SK-N-SH treated with all-trans-retinoic acid at 6 μM for 48 hours (cell line): ENCODE results near the gene ZNF80.
"Not testable (repeated sequence)": the region's sequence is repeated elsewhere in the genome, so short reads cannot be mapped to it uniquely, and the experiment has no call there.

Experiments used
- ATAC-seq: fragments of 200-7000 bp; cut with Tn5 transposase; 3 replicates; pipeline ENCODE4 v1.9.1; 2020; ENCODE audit warnings: mild to moderate bottlenecking, moderate library complexity
- ARNTL ChIP-seq: fragments of 450-650 bp; formaldehyde crosslinking; IDR thresholded peaks from 2 replicates; pipeline ENCODE4 v1.5.0; 2020; ENCODE audit warnings: low read depth, mild to moderate bottlenecking, moderate library complexity, borderline replicate concordance
- BACH2 ChIP-seq: fragments of 250-450 bp; sonication (Bioruptor Pico); IDR thresholded peaks from 2 replicates; pipeline ENCODE4 v1.9.0; 2021; ENCODE audit warnings: mild to moderate bottlenecking, borderline replicate concordance
- CSDC2 ChIP-seq: fragments of 250-450 bp; sonication (Bioruptor Pico); IDR thresholded peaks from 2 replicates; pipeline ENCODE4 v1.5.0; 2020; ENCODE audit warnings: mild to moderate bottlenecking, moderate library complexity
- ESRRG ChIP-seq: fragments of 250-450 bp; sonication (Bioruptor Pico); IDR thresholded peaks from 2 replicates; pipeline ENCODE4 v1.6.1; 2021; ENCODE audit warnings: mild to moderate bottlenecking
- GLIS3 ChIP-seq: fragments of 250-450 bp; sonication (Bioruptor Pico); IDR thresholded peaks from 2 replicates; pipeline ENCODE4 v1.5.0; 2020; ENCODE audit warnings: mild to moderate bottlenecking, moderate library complexity
- ISL1 ChIP-seq: fragments of 250-450 bp; sonication (Bioruptor Pico); IDR thresholded peaks from 2 replicates; pipeline ENCODE4 v2.1.2; 2022; ENCODE audit warnings: mild to moderate bottlenecking, moderate library complexity
- PPARA ChIP-seq: fragments of 250-450 bp; sonication (Bioruptor Pico); IDR thresholded peaks from 2 replicates; pipeline ENCODE4 v1.5.0; 2020; ENCODE audit warnings: mild to moderate bottlenecking, borderline replicate concordance
- RARB ChIP-seq: fragments of 250-450 bp; sonication (Bioruptor Pico); IDR thresholded peaks from 2 replicates; pipeline ENCODE4 v1.8.0; 2021; ENCODE audit warnings: mild to moderate bottlenecking, moderate library complexity
- TCF4 ChIP-seq: fragments of 250-450 bp; sonication (Bioruptor Pico); IDR thresholded peaks from 2 replicates; pipeline ENCODE4 v1.8.0; 2021; ENCODE audit warnings: mild to moderate bottlenecking, moderate library complexity, borderline replicate concordance
- TOX ChIP-seq: fragments of 250-450 bp; sonication (Bioruptor Pico); IDR thresholded peaks from 2 replicates; pipeline ENCODE4 v1.8.0; 2021; ENCODE audit warnings: mild to moderate bottlenecking, moderate library complexity, borderline replicate concordance
- ZC3H10 ChIP-seq: fragments of 250-450 bp; sonication (Bioruptor Pico); IDR thresholded peaks from 2 replicates; pipeline ENCODE4 v1.5.1; 2021; ENCODE audit warnings: mild to moderate bottlenecking, moderate library complexity
- ZFP3 ChIP-seq: fragments of 250-450 bp; sonication (Bioruptor Pico); IDR thresholded peaks from 2 replicates; pipeline ENCODE4 v1.5.0; 2020; ENCODE audit warnings: mild to moderate bottlenecking, moderate library complexity
- ZFP30 ChIP-seq: fragments of 450-650 bp; formaldehyde crosslinking; IDR thresholded peaks from 2 replicates; pipeline ENCODE4 v1.5.0; 2022; ENCODE audit warnings: mild to moderate bottlenecking, moderate library complexity
- ZNF565 ChIP-seq: fragments of 450-650 bp; formaldehyde crosslinking; conservative IDR thresholded peaks from 2 replicates; pipeline ENCODE4 v1.5.0; 2020; ENCODE audit warnings: low read depth, mild to moderate bottlenecking, moderate library complexity
- ZNF70 ChIP-seq: fragments of 450-650 bp; formaldehyde crosslinking; IDR thresholded peaks from 2 replicates; pipeline ENCODE4 v1.5.0; 2020; ENCODE audit warnings: mild to moderate bottlenecking, moderate library complexity
- ZNF8 ChIP-seq: fragments of 450-650 bp; formaldehyde crosslinking; IDR thresholded peaks from 2 replicates; pipeline ENCODE4 v1.5.0; 2020; ENCODE audit warnings: mild to moderate bottlenecking, moderate library complexity
- TF ChIP-seq, protein P1 (sequence below): fragments of 250-450 bp; sonication (Bioruptor Pico); IDR thresholded peaks from 2 replicates; pipeline ENCODE4 v1.5.0; 2020; ENCODE audit warnings: mild to moderate bottlenecking, moderate library complexity
- TF ChIP-seq, protein P2 (sequence below): fragments of 250-450 bp; sonication (Bioruptor Pico); IDR thresholded peaks from 2 replicates; pipeline ENCODE4 v1.8.0; 2020; ENCODE audit warnings: mild to moderate bottlenecking, moderate library complexity, borderline replicate concordance
- TF ChIP-seq, protein P3 (sequence below): fragments of 250-450 bp; sonication (Bioruptor Pico); IDR thresholded peaks from 2 replicates; pipeline ENCODE4 v1.5.1; 2020; ENCODE audit warnings: low read depth, mild to moderate bottlenecking, moderate library complexity

The ZNF80 gene

DNA sequence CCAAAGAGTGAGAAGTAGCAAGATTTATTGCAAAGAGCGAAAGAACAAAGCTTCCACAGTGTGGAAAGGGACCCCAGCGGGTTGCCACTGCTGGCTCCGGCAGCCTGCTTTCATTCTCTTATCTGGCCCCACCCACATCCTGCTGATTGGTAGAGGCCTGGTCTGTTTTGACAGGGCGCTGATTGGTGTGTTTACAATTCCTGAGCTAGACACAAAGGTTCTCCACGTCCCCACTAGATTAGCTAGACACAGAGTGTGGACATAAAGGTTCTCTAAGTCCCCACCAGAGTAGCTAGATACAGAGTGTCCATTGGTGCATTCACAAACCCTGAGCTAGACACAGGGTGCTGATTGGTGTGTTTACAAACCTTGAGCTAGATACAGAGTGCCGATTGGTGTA, at the start of gene ZNF80:
Gene ZNF80 (minus strand): TSS at position 101 of the 400 bp plus-strand sequence. CDS start 504 bp downstream, outside the sequence.
- not testable (repeated sequence) for ATAC-seq

DNA sequence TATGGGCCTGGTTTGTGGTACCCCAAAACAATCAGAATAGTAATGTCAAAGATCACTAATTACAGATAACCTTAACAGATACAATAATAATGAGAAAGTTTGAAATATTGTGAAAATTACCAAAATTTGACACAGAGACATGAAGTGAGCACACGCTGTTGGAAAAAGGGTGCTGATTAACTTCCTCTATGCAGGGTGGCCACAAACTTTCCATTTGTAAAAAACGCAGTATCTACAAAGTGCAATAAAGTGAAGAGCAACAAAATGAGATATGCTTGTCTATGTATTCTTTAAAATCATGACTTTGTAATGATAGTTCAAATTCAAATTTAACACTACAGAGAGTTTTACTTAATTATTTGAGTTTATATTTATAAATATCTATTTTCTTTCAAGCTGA, 48.9 kb upstream of the ZNF80 start:
- TF ChIP-seq, protein P1, sequence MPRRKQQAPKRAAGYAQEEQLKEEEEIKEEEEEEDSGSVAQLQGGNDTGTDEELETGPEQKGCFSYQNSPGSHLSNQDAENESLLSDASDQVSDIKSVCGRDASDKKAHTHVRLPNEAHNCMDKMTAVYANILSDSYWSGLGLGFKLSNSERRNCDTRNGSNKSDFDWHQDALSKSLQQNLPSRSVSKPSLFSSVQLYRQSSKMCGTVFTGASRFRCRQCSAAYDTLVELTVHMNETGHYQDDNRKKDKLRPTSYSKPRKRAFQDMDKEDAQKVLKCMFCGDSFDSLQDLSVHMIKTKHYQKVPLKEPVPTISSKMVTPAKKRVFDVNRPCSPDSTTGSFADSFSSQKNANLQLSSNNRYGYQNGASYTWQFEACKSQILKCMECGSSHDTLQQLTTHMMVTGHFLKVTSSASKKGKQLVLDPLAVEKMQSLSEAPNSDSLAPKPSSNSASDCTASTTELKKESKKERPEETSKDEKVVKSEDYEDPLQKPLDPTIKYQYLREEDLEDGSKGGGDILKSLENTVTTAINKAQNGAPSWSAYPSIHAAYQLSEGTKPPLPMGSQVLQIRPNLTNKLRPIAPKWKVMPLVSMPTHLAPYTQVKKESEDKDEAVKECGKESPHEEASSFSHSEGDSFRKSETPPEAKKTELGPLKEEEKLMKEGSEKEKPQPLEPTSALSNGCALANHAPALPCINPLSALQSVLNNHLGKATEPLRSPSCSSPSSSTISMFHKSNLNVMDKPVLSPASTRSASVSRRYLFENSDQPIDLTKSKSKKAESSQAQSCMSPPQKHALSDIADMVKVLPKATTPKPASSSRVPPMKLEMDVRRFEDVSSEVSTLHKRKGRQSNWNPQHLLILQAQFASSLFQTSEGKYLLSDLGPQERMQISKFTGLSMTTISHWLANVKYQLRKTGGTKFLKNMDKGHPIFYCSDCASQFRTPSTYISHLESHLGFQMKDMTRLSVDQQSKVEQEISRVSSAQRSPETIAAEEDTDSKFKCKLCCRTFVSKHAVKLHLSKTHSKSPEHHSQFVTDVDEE, result no peak
- TF ChIP-seq ARNTL (CRISPR knock-in tag) (no peak), PPARA (no peak), ZNF70 (CRISPR knock-in tag) (no peak), ZNF8 (CRISPR knock-in tag) (no peak)
- TF ChIP-seq, all 23 proteins: peak for 0
- ATAC-seq, result no peak

DNA sequence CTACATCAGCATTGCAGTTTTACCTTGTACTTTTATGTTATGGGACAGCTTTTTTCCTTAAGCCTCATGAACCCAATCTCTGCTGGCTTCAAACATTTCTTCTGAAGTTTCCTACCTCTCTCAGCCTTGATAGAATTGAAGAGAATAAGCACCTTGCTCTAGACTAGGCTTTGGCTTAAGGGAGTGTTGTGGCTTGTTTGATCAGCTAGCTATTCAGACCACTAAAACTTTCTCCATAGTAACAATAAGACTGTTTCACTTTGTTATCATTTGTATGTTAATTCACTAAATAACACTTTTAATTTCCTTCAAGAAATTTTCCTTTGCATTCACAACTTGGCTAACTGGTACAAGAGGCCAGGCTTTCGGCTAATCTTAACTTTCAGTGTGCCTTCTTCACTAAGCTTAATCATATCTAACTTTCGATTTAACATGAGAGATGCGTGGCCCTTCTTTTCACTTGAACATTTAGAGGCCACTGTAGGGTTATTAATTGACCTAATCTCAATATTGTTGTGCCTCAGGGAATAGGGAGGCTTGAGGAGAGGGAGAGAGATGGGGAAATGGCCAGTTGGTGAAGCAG, 48.4 kb upstream of the ZNF80 start:
- no peak for ATAC-seq
- TF ChIP-seq, protein P1, result no peak
- no peak for TF ChIP-seq ARNTL (CRISPR knock-in tag)
- TF ChIP-seq ZFP3, result no peak
- no peak for TF ChIP-seq ESRRG
- no peak for TF ChIP-seq TCF4 (CRISPR knock-in tag)
- no peak for TF ChIP-seq BACH2 (CRISPR knock-in tag)
- TF ChIP-seq TOX (CRISPR knock-in tag), result no peak
- no peak for TF ChIP-seq ISL1 (CRISPR knock-in tag)
- TF ChIP-seq, all 23 proteins: peak for 0

DNA sequence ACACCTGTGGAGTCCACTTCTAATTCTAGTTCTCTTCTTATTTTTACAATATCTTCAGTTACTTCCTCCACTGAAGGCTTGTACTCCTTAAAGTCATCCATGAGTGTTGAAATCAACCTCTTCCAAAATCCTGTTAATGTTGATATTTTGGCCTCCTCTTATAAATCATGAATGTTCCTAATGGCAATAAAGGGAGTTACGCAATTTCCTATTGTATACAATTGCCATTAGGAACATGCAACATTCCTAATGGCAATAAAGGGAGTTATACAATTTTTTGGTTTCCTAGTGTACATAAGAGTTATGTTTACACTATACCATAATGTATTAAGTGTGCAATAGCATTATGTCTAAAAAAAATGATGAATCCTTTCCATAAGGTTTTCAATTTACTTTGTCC, 47.3 kb upstream of the ZNF80 start:
- ATAC-seq, result no peak
- TF ChIP-seq, protein P2, sequence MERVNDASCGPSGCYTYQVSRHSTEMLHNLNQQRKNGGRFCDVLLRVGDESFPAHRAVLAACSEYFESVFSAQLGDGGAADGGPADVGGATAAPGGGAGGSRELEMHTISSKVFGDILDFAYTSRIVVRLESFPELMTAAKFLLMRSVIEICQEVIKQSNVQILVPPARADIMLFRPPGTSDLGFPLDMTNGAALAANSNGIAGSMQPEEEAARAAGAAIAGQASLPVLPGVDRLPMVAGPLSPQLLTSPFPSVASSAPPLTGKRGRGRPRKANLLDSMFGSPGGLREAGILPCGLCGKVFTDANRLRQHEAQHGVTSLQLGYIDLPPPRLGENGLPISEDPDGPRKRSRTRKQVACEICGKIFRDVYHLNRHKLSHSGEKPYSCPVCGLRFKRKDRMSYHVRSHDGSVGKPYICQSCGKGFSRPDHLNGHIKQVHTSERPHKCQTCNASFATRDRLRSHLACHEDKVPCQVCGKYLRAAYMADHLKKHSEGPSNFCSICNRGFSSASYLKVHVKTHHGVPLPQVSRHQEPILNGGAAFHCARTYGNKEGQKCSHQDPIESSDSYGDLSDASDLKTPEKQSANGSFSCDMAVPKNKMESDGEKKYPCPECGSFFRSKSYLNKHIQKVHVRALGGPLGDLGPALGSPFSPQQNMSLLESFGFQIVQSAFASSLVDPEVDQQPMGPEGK (CRISPR knock-in tag), result no peak
- TF ChIP-seq, protein P3, sequence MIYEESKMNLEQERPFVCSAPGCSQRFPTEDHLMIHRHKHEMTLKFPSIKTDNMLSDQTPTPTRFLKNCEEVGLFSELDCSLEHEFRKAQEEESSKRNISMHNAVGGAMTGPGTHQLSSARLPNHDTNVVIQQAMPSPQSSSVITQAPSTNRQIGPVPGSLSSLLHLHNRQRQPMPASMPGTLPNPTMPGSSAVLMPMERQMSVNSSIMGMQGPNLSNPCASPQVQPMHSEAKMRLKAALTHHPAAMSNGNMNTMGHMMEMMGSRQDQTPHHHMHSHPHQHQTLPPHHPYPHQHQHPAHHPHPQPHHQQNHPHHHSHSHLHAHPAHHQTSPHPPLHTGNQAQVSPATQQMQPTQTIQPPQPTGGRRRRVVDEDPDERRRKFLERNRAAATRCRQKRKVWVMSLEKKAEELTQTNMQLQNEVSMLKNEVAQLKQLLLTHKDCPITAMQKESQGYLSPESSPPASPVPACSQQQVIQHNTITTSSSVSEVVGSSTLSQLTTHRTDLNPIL (CRISPR knock-in tag), result no peak
- TF ChIP-seq ESRRG, result no peak
- no peak for TF ChIP-seq ZFP30 (CRISPR knock-in tag)
- TF ChIP-seq ISL1 (CRISPR knock-in tag), result no peak
- TF ChIP-seq TCF4 (CRISPR knock-in tag), result no peak
- no peak for TF ChIP-seq ZNF565 (CRISPR knock-in tag)
- TF ChIP-seq RARB (CRISPR knock-in tag), result no peak
- TF ChIP-seq ARNTL (CRISPR knock-in tag), result no peak
- no peak for TF ChIP-seq TOX (CRISPR knock-in tag)
- no peak for TF ChIP-seq ZC3H10 (CRISPR knock-in tag)
- no peak for TF ChIP-seq ZFP3
- no peak for TF ChIP-seq GLIS3 (CRISPR knock-in tag)
- no peak for TF ChIP-seq CSDC2
- TF ChIP-seq ZNF8 (CRISPR knock-in tag), result no peak

DNA sequence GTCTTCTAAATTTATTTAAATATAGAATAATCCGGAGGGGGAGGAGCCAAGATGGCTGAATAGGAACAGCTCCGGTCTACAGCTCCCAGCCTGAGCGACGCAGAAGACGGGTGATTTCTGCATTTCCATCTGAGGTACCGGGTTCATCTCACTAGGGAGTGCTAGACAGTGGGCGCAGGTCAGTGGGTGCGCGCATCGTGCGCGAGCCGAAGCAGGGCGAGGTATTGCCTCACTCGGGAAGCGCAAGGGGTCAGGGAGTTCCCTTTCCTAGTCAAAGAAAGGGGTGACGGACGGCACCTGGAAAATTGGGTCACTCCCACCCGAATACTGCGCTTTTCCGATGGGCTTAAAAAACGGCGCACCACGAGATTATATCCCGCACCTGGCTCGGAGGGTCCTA, 39.5 kb upstream of the ZNF80 start:
- ATAC-seq, result not testable (repeated sequence)
